RWPE1 (cell line): ENCODE results near the gene KRTAP3-3.

ENCODE experiments used
- CTCF ChIA-PET: fragments of 350-600 bp; sonication (Branson Sonifier 250); formaldehyde crosslinking; extraction: SDS; loops from one replicate; lab custom pipeline; 2021; lab: Yijun Ruan, JAX
- POLR2A ChIA-PET: fragments of 400-600 bp; formaldehyde crosslinking; extraction: SDS; loops from one replicate; lab custom pipeline; 2020; ENCODE audit warnings: antibody characterized with exemption; ENCODE audit not compliant: low non-redundant PET; lab: Yijun Ruan, JAX
- DNase-seq: peaks from one replicate; pipeline ENCODE4 v3.0.0; 2012; ENCODE audit warnings: low spot score
- H3K27ac ChIP-seq: fragments of 450-650 bp; 2 replicates; pipeline ENCODE4 v1.5.1; 2017
- CTCF ChIP-seq: fragments of 450-650 bp; conservative IDR thresholded peaks from 2 replicates; pipeline ENCODE4 v1.5.1; 2017; ENCODE audit warnings: low read depth, mild to moderate bottlenecking

The KRTAP3-3 gene

GRCh38 chr17:40961591-40961990, 32.4 kb downstream of the KRTAP3-3 start:
- no peak for DNase-seq
- POLR2A ChIA-PET = no interaction called here
- CTCF ChIA-PET = no interaction called here
- no peak for TF ChIP-seq CTCF
- no peak overlapping the region for H3K27ac ChIP-seq

- H3K27ac ChIP-seq = no peak overlapping the region
- no peak for TF ChIP-seq CTCF
- ChIA-PET CTCF (interaction anchor here (0.6 kb wide), 1 partner anchor 235 kb away, joined by 4 read pairs; no protein-coding TSS in a partner anchor), POLR2A (no interaction called here)
- no peak for DNase-seq
These were observed 33.8 kb downstream of the KRTAP3-3 start for GRCh38 chr17:40960144-40960543.

- ChIA-PET CTCF (no interaction called here), POLR2A (no interaction called here)
- H3K27ac ChIP-seq = no peak overlapping the region
- DNase-seq = peak; percentile 54
- no peak for TF ChIP-seq CTCF
These were observed 35.6 kb downstream of the KRTAP3-3 start for GRCh38 chr17:40958086-40958953.

GRCh38 chr17:40956401-40957254, 37.3 kb downstream of the KRTAP3-3 start:
- no peak overlapping the region for H3K27ac ChIP-seq
- POLR2A ChIA-PET = no interaction called here
- peak; percentile 79 for DNase-seq
- CTCF ChIA-PET = interaction anchor here (0.6 kb wide), 2 partner anchors 35 to 47 kb away, joined by 3 read pairs; no protein-coding TSS in a partner anchor
- TF ChIP-seq CTCF = no peak

- CTCF ChIA-PET = interaction anchor here (0.7 to 1.3 kb wide), 4 partner anchors 10 to 709 kb away, joined by 3 to 7 read pairs (median 3); no protein-coding TSS in a partner anchor
- POLR2A ChIA-PET = interaction anchor here (0.6 kb wide), 1 partner anchor 467 kb away, joined by 4 read pairs; no protein-coding TSS in a partner anchor
- H3K27ac ChIP-seq = no peak overlapping the region
- peak; percentile 85 for DNase-seq
- no peak for TF ChIP-seq CTCF
These were observed 40.1 kb downstream of the KRTAP3-3 start for GRCh38 chr17:40953881-40954280.

- H3K27ac ChIP-seq = no peak overlapping the region
- peak; percentile 20 for DNase-seq
- TF ChIP-seq CTCF = no peak
- ChIA-PET CTCF (no interaction called here), POLR2A (no interaction called here)
These were observed 41.3 kb downstream of the KRTAP3-3 start for GRCh38 chr17:40952661-40953060.
